Coronary artery (tissue), 2 donors: Measurements from ENCODE around the gene SUPT20H.

Source experiments
- DNase-seq: peaks from one replicate; pipeline ENCODE4 v3.0.0-alpha.2; 2017; ENCODE audit warnings: low spot score
- H3K27ac ChIP-seq, 2 donors: fragments of 200-600 bp; sonication (generic); one replicate each; pipeline ENCODE4 v1.5.1; 2016 to 2019
- H3K4me3 ChIP-seq: fragments of 200-600 bp; sonication (generic); 2 replicates; pipeline ENCODE4 v1.5.1; 2016; ENCODE audit warnings: mild to moderate bottlenecking, moderate library complexity
- TF ChIP-seq, protein P1 (sequence below): fragments of 200-600 bp; sonication (generic); IDR thresholded peaks from one replicate; pipeline ENCODE4 v1.5.1; 2019; ENCODE audit warnings: antibody characterized with exemption

The SUPT20H gene

DNA sequence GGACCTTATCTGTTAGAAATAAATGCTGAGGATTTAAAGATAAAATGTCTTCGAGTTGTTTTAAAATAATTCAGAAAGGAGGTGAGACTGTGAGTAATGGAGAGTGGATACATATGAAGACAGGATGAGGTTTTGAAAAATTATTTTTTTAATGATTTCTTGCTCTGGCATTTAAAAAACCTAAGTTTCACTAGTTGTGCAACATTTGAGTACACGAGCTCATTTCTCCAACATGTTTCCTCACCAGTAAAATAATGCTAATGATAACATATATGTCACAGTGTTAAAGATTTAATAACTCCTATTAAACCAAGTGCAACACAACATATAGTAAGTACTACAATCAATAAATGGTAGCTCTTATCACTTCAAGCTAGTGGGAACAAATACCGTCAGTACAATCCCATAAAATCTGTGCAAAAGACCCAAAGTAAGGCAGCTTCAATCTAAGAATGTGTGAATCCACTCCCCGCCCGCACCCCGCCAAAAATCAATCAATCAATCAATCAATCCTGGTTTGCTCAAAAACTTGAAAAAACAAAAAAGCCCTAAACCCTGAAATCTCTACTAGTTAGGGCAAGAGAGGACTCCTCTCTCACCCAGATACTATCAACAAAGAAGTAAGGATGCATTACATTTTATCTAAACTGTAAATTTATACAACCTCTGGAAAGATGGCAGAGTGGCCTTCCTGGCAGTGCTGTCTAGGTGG is 61.6 kb downstream of the SUPT20H start:
- no peak overlapping the region for H3K27ac ChIP-seq

DNA sequence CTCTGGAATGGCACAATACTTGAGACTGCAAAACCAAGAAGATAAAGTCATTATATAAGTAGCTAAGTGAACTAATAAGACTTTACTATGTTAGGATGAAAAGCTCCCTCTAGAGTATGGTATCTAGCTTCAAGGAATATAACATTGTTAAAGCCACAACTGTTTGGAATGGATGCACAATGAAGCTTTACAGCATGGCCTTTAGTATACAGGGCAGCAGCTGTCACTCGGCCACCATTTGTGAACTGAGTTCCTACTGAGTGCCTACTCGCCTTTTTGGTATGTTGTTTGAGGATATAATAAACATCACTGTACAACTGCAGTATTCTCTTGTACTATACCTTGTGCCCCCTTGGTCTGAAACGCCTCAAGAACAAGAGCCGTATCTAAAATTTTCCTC is 67.1 kb downstream of the SUPT20H start:
- Histone ChIP-seq H3K4me3 (no peak overlapping the region), H3K27ac (no peak overlapping the region)
- TF ChIP-seq, protein P1, sequence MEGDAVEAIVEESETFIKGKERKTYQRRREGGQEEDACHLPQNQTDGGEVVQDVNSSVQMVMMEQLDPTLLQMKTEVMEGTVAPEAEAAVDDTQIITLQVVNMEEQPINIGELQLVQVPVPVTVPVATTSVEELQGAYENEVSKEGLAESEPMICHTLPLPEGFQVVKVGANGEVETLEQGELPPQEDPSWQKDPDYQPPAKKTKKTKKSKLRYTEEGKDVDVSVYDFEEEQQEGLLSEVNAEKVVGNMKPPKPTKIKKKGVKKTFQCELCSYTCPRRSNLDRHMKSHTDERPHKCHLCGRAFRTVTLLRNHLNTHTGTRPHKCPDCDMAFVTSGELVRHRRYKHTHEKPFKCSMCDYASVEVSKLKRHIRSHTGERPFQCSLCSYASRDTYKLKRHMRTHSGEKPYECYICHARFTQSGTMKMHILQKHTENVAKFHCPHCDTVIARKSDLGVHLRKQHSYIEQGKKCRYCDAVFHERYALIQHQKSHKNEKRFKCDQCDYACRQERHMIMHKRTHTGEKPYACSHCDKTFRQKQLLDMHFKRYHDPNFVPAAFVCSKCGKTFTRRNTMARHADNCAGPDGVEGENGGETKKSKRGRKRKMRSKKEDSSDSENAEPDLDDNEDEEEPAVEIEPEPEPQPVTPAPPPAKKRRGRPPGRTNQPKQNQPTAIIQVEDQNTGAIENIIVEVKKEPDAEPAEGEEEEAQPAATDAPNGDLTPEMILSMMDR = no peak
- no peak for DNase-seq

More for the DNA sequence above, 61.6 kb downstream of the SUPT20H start:
- DNase-seq = no peak
- TF ChIP-seq, protein P1 = no peak
- peak overlapping the region; percentile 75 for H3K4me3 ChIP-seq

DNA sequence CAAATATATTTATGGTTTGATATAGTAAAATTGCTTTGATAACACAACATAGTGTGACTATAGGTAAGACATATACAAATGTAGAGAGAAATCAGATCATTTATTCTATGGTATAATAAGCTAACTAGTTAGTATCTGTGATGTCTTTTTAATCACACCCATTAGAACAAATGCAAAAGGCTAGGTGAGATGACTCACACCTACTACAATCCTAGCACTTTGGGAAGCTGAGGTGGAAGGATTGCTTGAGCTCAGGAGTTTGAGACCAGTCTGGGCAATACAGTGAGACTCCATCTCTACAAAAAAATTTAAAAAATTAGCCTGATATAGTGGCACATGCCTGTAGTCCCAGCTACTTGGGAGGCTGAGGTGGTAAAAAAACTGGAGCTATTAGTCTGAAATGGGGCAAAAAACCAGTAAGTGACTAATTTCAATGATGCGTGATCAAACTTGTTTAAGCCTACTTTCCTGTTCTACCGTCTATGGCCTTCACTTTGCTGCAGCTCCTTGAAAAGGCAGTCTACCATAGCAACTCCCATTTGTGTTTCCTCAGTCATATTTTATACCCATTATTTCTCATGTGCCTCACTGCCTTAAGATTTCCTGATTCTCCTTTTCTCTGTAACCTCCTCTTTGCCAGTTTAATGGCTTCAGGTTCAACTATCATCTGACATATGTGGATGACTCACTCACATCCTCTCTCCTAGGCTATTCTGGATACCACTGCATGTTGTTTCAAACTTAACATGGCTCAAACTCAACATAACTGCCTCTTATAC is 72.8 kb downstream of the SUPT20H start:
- Histone ChIP-seq H3K4me3 (no peak overlapping the region), H3K27ac (no peak overlapping the region)
- TF ChIP-seq, protein P1 = no peak
- no peak for DNase-seq

DNA sequence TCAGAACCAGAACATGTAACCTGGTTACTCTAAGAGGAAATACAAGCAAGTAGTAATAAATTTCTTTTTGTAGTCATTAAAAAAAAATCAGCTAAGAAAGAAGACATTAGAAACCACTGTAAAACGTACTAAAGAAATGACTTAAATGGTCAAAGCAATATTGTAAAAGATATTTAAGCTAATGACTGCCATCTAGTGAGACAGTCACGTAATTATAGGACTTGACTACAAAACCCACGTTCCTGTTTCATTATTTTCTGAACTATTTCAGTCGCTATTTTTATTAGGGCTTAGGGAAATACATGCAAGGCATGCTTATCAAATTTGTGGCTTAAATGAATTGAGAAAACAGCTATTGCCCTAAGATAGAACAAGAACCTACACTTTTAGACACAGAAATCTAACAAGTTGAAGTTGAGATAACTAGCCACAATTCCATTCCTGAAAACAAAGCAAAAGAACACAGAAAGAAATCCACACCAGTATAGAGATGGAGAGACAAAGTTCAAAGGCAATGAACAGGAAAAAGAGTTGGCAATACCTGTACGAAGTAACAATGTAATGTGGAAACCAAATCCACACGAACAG is 78.2 kb downstream of the SUPT20H start:
- Histone ChIP-seq H3K27ac (no peak overlapping the region), H3K4me3 (no peak overlapping the region)
- TF ChIP-seq, protein P1 = peak; percentile 36

DNA sequence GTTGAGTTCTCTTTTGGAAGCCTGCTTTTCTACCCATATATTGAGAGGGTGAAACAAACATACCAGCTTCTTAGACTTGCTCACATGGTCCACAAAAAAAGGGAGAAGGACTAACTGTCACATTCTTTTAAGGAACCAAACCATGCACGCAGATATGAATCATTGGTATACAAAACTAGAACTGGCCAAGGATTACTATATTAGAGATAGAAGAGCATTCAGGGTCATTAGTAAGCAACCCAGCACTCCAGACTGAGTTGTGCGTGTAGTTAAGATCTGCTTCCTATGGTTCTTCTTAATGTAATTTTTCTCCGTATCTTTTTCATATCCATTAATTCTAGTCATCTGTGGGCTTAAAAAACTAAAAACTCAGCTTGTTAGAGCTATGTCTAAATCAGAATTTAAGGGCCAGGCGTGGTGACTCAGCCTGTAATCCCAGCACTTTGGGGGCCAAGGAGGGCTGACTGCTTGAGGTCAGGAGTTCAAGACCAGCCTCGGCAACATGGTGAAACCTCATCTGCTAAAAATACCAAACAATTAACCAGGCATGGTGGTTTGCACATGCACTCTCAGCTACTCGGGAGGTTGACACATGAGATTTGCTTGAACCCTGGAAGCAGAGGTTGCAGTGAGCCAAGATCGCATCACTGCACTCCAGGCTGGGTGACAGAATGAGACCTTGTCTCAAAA is 80.0 kb downstream of the SUPT20H start:
- no peak for DNase-seq
- H3K27ac ChIP-seq = no peak overlapping the region
- TF ChIP-seq, protein P1 = no peak
- no peak overlapping the region for H3K4me3 ChIP-seq

More for the DNA sequence above, 78.2 kb downstream of the SUPT20H start:
- DNase-seq = no peak

DNA sequence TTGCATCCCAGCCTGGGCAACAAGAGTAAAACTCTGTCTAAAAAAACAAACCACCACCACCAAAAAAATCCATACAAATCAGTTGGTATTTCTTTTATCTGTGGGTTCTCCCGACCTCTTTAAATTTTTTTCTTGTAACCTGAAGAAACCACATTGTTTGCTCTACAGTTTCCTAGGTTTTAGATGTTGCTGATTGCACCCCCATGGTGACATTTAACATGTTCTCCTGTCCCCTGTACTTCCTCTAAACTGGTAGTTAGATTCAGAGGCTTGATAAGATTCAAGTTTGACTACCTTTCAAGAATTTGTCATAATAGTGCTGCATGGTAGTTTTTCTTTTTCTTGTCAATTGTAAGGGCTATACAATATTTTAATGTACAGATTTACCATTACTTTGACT is 84.3 kb downstream of the SUPT20H start:
- DNase-seq = no peak
- TF ChIP-seq, protein P1 = no peak
- Histone ChIP-seq H3K27ac (no peak overlapping the region), H3K4me3 (no peak overlapping the region)
